Esophagus squamous epithelium (tissue), 5 donors: Measurements from ENCODE around the gene GNB1L. TPM values are rescaled to one million over a fixed set of nuclear protein-coding genes. Genes with fewer than 3 reads are reported as not detected.

Experiments
- DNase-seq: peaks from one replicate; lab custom pipeline; 2025; lab: John Stamatoyannopoulos, UW
- H3K27ac ChIP-seq, 4 donors: fragments of 200-600 bp; sonication (generic); one replicate each; pipeline ENCODE4 v1.5.1; 2016 to 2019; ENCODE audit warnings: mild to moderate bottlenecking in 1 of 4
- H3K27me3 ChIP-seq, 4 donors: fragments of 200-600 bp; sonication (generic); 1 replicate in 3 of 4; 2 replicates in 1 of 4; pipeline versions ENCODE4 v1.5.1 to v1.6.0; 2017 to 2021; ENCODE audit warnings: antibody characterized with exemption in 1 of 4
- H3K36me3 ChIP-seq, 3 donors: fragments of 200-600 bp; sonication (generic); one replicate each; pipeline ENCODE4 v1.5.1; 2016 to 2019
- H3K4me1 ChIP-seq, 3 donors: fragments of 200-600 bp; sonication (generic); one replicate each; pipeline ENCODE4 v1.5.1; 2017 to 2019
- H3K4me3 ChIP-seq, 4 donors: fragments of 200-600 bp; sonication (generic); 1 replicate in 3 of 4; 2 replicates in 1 of 4; pipeline ENCODE4 v1.5.1; 2016 to 2019; ENCODE audit warnings: mild to moderate bottlenecking in 2 of 4, moderate library complexity in 1 of 4
- H3K9me3 ChIP-seq, 3 donors: fragments of 200-600 bp; sonication (generic); one replicate each; pipeline ENCODE4 v1.5.1; 2016 to 2019
- POLR2A ChIP-seq, 4 donors: fragments of 450-650 bp; IDR thresholded peaks; one replicate each; pipeline ENCODE4 v1.6.1; 2017; ENCODE audit warnings: antibody characterized with exemption in 4 of 4, mild to moderate bottlenecking in 4 of 4, moderate library complexity in 3 of 4
- WGBS, 2 donors: methylation state at CpG; one replicate each; pipeline ENCODE4 v1.1.5; 2018; 5-methylcytosine and 5-hydroxymethylcytosine counted together
- intact Hi-C: fragments of 100-400 bp; cut with DNase I; formaldehyde crosslinking; loops from one replicate; pipeline ENCODE4 v1.15.0; 2022
- total RNA-seq, 4 donors: library from RNA; depleted of rRNA; stranded (reverse); fragments of >200 nt; gene quantifications; one replicate each; pipeline ENCODE4 v1.1.0, GENCODE V29; 2016
- TF ChIP-seq, protein P1 (sequence below), 6 experiments: fragments of 450-650 bp in 4 of 6; fragments of 200-600 bp in 2 of 6; sonication (generic) in 2 of 6; IDR thresholded peaks; one replicate each; pipeline ENCODE4 v1.5.1; 2016 to 2019; ENCODE audit warnings: antibody characterized with exemption in 6 of 6, mild to moderate bottlenecking in 4 of 6, moderate library complexity in 4 of 6
- donor health status: DM: yes; HTN: yes; CAD: no.

GNB1L gene
- total RNA-seq, 4 donors from 2014 or later: 5.7 to 8.5 (median 6.4) TPM

DNA sequence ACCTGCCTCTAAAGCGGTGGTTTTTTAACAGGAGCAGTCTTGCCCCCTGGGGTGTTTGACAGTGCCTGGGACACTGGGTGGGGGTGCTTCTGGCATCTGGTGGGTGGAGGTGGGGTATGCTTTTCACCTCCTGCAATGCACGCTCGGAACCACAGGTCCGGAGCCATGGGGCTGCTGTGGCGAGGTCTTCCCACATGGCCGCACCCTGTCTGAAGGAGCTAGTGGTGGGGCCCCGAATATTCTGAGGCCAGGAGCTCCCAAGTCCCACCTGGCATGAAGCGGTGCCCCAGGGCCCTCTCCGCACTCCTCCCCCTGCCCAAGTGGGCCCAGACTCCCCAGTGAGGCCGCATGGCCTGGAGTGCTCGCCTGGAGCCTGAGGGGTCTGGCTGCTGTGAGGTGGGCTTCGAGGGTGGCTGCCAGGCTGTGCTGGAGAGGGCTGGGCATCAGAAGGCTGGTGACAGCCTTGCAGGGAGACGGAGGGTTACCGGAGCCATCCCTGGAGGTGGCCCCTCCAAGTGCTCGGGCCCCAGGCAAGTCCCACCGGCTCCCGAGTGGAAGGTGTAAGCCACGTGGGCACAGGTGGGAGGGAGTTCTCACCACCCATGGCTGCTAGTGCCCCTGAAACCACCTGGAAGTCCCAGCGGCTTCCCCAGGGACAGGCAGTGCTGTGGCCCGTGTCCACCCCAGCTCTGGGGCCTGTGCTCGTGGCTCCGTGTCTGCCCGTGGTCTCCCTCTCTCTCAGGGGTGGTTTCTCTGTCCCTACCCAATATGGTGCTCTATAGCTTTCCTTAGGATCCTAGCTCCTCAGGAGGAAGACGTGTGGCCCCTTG, 79.0 kb downstream of the GNB1L start:
- no peak for DNase-seq
- Histone ChIP-seq H3K9me3 (no peaks in the 10 kb centered on the region), H3K4me3 (no peak overlapping the region), H3K36me3 (no peaks in the 10 kb centered on the region), H3K4me1 (peaks cover 0 to 10% (median 0%) of the 10 kb centered on the region in 3 donors), H3K27ac (no peak overlapping the region), H3K27me3 (peaks cover 0 to 67% (median 0%) of the 10 kb centered on the region in 4 donors)
- intact Hi-C loops: no loop called here
- 89 to 90% methylated on average over 1 to 2 of the region's 24 CpGs for WGBS, 2 donors
- no peak for TF ChIP-seq POLR2A (IDR thresholded peaks at IDR 0.05)
- TF ChIP-seq, protein P1, sequence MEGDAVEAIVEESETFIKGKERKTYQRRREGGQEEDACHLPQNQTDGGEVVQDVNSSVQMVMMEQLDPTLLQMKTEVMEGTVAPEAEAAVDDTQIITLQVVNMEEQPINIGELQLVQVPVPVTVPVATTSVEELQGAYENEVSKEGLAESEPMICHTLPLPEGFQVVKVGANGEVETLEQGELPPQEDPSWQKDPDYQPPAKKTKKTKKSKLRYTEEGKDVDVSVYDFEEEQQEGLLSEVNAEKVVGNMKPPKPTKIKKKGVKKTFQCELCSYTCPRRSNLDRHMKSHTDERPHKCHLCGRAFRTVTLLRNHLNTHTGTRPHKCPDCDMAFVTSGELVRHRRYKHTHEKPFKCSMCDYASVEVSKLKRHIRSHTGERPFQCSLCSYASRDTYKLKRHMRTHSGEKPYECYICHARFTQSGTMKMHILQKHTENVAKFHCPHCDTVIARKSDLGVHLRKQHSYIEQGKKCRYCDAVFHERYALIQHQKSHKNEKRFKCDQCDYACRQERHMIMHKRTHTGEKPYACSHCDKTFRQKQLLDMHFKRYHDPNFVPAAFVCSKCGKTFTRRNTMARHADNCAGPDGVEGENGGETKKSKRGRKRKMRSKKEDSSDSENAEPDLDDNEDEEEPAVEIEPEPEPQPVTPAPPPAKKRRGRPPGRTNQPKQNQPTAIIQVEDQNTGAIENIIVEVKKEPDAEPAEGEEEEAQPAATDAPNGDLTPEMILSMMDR (IDR thresholded peaks at IDR 0.05): no peak

DNA sequence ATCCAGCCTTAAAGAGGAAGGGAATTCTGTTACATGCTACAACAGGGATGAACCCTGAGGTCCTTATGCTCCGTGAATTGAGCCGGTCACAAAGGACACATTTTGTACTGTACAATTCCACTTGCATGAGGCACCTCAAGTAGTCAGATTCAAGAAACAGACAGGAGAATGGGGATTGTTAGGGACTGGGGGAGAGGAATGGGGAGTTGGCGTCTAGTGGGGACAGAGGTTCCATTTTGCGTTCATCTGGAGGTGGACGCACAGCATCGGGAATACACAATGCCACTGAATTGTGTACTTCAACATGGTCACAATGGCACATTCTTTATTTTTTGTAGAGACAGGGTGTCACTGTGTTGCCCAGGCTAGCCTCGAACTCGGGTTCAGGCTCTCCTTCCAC, 80.0 kb downstream of the GNB1L start:
- no peak for TF ChIP-seq POLR2A (IDR thresholded peaks at IDR 0.05)
- TF ChIP-seq, protein P1 (IDR thresholded peaks at IDR 0.05): no peak
- 91 to 94% methylated on average over 8 of the region's 8 CpGs for WGBS, 2 donors
- intact Hi-C loops: no loop called here
- Histone ChIP-seq H3K27me3 (peaks cover 0 to 78% (median 0%) of the 10 kb centered on the region in 4 donors), H3K9me3 (no peaks in the 10 kb centered on the region), H3K36me3 (no peaks in the 10 kb centered on the region), H3K4me3 (no peak overlapping the region), H3K27ac (no peak overlapping the region), H3K4me1 (peaks cover 0 to 10% (median 0%) of the 10 kb centered on the region in 3 donors)
- no peak for DNase-seq

- no peaks in the 10 kb centered on the region for H3K36me3 ChIP-seq
- H3K9me3 ChIP-seq: no peaks in the 10 kb centered on the region
- no peak overlapping the region for H3K4me3 ChIP-seq
- H3K27ac ChIP-seq: no peak overlapping the region
- H3K4me1 ChIP-seq: peaks cover 0 to 10% (median 0%) of the 10 kb centered on the region in 3 donors
- intact Hi-C loops: no loop called here
- peaks cover 0 to 81% (median 0%) of the 10 kb centered on the region in 4 donors for H3K27me3 ChIP-seq
- TF ChIP-seq POLR2A (IDR thresholded peaks at IDR 0.05): no peak
- TF ChIP-seq, protein P1 (IDR thresholded peaks at IDR 0.05): no peak
- no peak for DNase-seq
- 100% methylated on average over 1 of the region's 9 CpGs; no CpG with 5 or more reads in 1 of the 2 donors for WGBS, 2 donors
Observed at GRCh38 chr22:19773470-19774040, 81.1 kb downstream of the GNB1L start.

DNA sequence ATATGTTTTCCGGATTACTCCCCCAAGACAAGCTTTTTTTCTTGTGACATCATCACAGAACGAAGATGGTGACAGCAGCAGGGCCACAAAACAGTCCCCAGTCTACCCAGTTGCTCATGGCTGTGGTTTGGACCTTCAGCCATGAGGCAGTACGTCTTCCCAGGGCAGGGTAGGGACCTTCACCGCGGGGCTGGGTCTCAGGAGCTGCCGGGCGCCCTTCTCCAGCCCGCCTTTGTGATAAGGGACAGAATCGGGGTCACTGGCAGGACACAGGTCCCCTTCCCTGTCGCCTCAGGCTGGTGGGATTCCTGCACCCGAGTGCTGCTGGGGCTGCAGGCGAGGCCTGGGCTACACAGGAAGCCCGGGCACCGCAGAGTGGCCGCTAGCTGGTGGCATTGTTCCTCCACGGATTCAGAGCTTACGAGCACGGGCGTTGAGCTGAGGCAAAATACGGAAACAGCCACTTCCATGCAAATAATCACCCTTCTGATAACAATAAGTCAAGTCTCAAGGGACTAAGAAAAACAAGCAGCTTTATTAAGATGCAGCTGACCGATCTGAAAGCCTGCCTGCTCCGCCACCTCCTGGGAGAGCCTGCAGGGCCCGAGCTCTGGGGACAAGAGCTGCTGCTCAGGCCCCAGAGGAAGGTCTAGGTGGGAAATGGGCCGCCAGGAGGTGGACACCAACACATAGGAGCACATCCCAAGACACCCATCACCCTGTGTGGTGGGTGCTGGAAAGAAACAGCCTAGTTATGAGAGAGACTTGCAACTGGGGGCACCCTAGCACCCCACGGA, 81.8 kb downstream of the GNB1L start:
- Histone ChIP-seq H3K36me3 (no peaks in the 10 kb centered on the region), H3K27me3 (peaks cover 0 to 81% (median 0%) of the 10 kb centered on the region in 4 donors), H3K27ac (no peak overlapping the region), H3K4me3 (no peak overlapping the region), H3K9me3 (no peaks in the 10 kb centered on the region), H3K4me1 (peaks cover 0 to 16% (median 0%) of the 10 kb centered on the region in 3 donors)
- intact Hi-C loops: no loop called here
- DNase-seq: no peak
- no peak for TF ChIP-seq POLR2A (IDR thresholded peaks at IDR 0.05)
- TF ChIP-seq, protein P1 (IDR thresholded peaks at IDR 0.05): no peak
- WGBS, 2 donors: 72 to 73% methylated on average over 8 to 16 of the region's 25 CpGs
